Epithelial cell of esophagus (primary cell): ENCODE measurements around the gene GAST.

ENCODE experiments used
- DNase-seq: peaks from one replicate; pipeline ENCODE4 v3.0.0; 2010; ENCODE audit warnings: low read depth
- H3K4me3 ChIP-seq: 2 replicates; pipeline ENCODE4 v1.5.1; 2011; ENCODE audit warnings: mild to moderate bottlenecking, low read length, control low read depth
- CTCF ChIP-seq: IDR thresholded peaks from 2 replicates; pipeline ENCODE4 v1.5.1; 2011; ENCODE audit warnings: low read depth, mild to moderate bottlenecking, low read length, control low read depth, inconsistent platforms; ENCODE audit not compliant: insufficient read depth; ENCODE audit errors: missing control alignments

GAST gene

GRCh38 chr17:41686281-41686680 lies 25.9 kb upstream of the GAST start:
- no peak overlapping the region for H3K4me3 ChIP-seq
- TF ChIP-seq CTCF = no peak
- DNase-seq = no peak

DNA sequence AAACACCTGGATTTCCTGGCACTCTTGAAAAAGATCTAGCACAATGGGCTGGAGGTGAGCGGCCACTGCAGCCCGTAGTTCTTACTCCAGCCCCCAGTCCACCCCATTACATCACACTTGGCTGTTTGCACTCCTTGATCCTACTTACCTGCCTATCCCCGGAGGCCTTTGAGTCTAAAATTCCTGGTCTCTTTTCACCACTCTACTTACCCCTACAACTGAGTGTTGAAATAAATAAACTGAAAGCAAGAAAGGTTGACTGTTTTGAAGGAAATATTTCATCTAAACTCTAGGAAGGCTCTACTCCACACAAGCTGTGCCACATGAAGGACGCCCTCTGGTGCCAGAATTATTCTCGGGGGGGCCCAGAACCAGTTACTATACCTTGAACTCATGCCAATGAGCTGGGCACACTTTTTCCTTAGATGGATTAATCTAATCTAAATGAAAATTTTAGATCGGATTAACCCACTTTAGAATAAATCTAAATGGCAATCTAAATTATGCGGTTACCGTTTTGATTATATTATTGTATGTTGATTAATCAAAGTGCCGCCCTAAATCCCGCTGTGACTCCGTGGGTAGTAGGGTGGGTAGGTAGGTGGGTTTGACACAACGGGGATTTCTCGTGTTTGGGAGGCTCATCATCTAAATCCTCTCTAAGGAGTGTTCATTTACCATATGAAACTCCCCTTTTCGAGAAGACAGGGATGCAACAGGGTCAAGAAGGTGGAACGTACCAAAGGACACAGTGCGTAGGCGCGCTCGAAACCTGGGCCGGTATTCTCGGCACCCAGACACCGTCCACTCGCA lies 24.1 kb upstream of the GAST start:
- peak; percentile 66 for DNase-seq
- peak overlapping the region; percentile 69 for H3K4me3 ChIP-seq
- peak; percentile 49 for TF ChIP-seq CTCF

DNA sequence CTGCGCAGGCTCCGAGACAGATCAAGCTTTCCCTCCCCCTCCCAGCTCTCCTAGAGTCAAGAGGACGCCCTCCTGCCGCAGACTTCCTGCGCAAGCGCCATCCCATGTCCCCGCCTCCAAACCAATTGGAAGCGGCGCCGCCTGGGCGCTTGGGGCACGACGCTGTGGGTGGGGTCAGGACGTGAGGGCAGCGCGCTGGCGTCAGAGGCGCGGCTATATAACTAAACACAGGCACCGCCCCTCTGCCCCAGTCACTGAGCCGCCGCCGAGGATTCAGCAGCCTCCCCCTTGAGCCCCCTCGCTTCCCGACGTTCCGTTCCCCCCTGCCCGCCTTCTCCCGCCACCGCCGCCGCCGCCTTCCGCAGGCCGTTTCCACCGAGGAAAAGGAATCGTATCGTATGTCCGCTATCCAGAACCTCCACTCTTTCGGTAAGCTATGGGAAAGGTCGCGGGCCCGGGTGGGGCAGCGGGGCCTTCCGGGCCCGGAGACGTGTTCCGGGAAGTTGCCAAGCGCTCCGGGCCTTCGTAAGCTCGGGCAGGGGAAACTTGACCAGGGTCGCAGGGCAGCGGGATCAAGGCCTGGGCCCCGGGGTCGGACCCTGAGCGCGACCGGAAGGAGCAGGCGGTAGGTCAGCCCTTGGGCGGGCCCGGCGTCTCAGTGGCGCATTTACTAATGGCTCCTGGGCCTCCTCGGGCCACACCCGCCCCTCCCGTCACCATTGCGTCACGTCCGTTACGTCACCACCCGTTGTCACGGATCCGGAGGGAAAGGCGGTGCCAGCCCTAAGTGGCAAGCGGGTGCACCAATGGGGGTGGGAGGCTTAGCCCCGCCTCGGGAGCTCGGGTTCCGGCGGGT lies 23.3 kb upstream of the GAST start, which contains the start of gene EIF1:
Gene EIF1, plus strand, starts transcription at position 245 of the 856 bp plus-strand sequence. Its CDS starts 154 bp downstream, at position 399.
- peak; percentile 100 for DNase-seq
- H3K4me3 ChIP-seq = peak within 1 kb of the TSS; percentile 81
- no peak for TF ChIP-seq CTCF

GRCh38 chr17:41689497-41690299 lies 22.4 kb upstream of the GAST start:
- DNase-seq = peak; percentile 48
- H3K4me3 ChIP-seq = peak overlapping the region; percentile 81
- peak; percentile 63 for TF ChIP-seq CTCF

- TF ChIP-seq CTCF = no peak
- DNase-seq = no peak
- peak overlapping the region; percentile 81 for H3K4me3 ChIP-seq
Observed at GRCh38 chr17:41690497-41690896, 21.6 kb upstream of the GAST start.

GRCh38 chr17:41691031-41691777 lies 20.9 kb upstream of the GAST start:
- TF ChIP-seq CTCF = no peak
- H3K4me3 ChIP-seq = no peak overlapping the region
- no peak for DNase-seq
